ENCODE results near the gene LYZL1. TPM values are rescaled to one million over a fixed set of nuclear protein-coding genes. Genes with fewer than 3 reads are reported as not detected.

The LYZL1 gene
- total RNA-seq, 2 experiments from 2014 or later = not detected

GRCh38 chr10:29257106-29257783 is 31.6 kb upstream of the LYZL1 start:
- ATAC-seq (ENCODE audit: poor library complexity) (no peak), DNase-seq (no peak)
- Mint-ChIP-seq H3K9me3 (no peaks in the 10 kb centered on the region), H3K27me3 (peaks cover 35% of the 10 kb centered on the region), H3K27ac (no peak overlapping the region), H3K4me1 (ENCODE audit: low read depth) (no peaks in the 10 kb centered on the region), H3K4me3 (no peak overlapping the region), H3K36me3 (ENCODE audit: low read depth) (no peaks in the 10 kb centered on the region)
- H3K36me3 ChIP-seq (ENCODE audit: insufficient read depth, low read length) = no peaks in the 10 kb centered on the region
- no peak for TF ChIP-seq CTCF (IDR thresholded peaks at IDR 0.05)
- ChIA-PET CTCF (no interaction called here), POLR2A (no interaction called here)
- H3K9me3 ChIP-seq (ENCODE audit: control insufficient read depth in 1 of 2, insufficient read depth in 1 of 2, low read length in 2 of 2) = peaks cover 0 to 4% of the 10 kb centered on the region in 2 experiments
- H3K27ac ChIP-seq (ENCODE audit: low read depth in 1 of 2, low read length in 2 of 2) = no peak overlapping the region
- H3K4me1 ChIP-seq (ENCODE audit: insufficient read depth, low read length) = no peaks in the 10 kb centered on the region
- intact Hi-C loops (cut with DNase I, micrococcal nuclease) = no loop called here
- no peaks in the 10 kb centered on the region for H3K27me3 ChIP-seq (ENCODE audit: control insufficient read depth in 1 of 2, insufficient read depth in 2 of 2, low read length in 2 of 2)
- no peak overlapping the region for H3K4me3 ChIP-seq (ENCODE audit: low read length)

- Histone ChIP-seq H3K27ac (ENCODE audit: low read depth in 1 of 2, low read length in 2 of 2) (no peak overlapping the region), H3K9me3 (ENCODE audit: control insufficient read depth in 1 of 2, insufficient read depth in 1 of 2, low read length in 2 of 2) (peaks cover 0 to 4% of the 10 kb centered on the region in 2 experiments), H3K36me3 (ENCODE audit: insufficient read depth, low read length) (no peaks in the 10 kb centered on the region), H3K27me3 (ENCODE audit: control insufficient read depth in 1 of 2, insufficient read depth in 2 of 2, low read length in 2 of 2) (no peaks in the 10 kb centered on the region), H3K4me3 (ENCODE audit: low read length) (no peak overlapping the region), H3K4me1 (ENCODE audit: insufficient read depth, low read length) (no peaks in the 10 kb centered on the region)
- H3K9me3 Mint-ChIP-seq = no peaks in the 10 kb centered on the region
- no peak for TF ChIP-seq CTCF (IDR thresholded peaks at IDR 0.05)
- ATAC-seq (ENCODE audit: poor library complexity) (no peak), DNase-seq (no peak)
- ChIA-PET CTCF (no interaction called here), POLR2A (no interaction called here)
- H3K4me1 Mint-ChIP-seq (ENCODE audit: low read depth) = no peaks in the 10 kb centered on the region
- intact Hi-C loops (cut with DNase I, micrococcal nuclease) = no loop called here
- no peak overlapping the region for H3K4me3 Mint-ChIP-seq
- H3K27ac Mint-ChIP-seq = no peak overlapping the region
- peaks cover 35% of the 10 kb centered on the region for H3K27me3 Mint-ChIP-seq
- H3K36me3 Mint-ChIP-seq (ENCODE audit: low read depth) = no peaks in the 10 kb centered on the region
Measured at GRCh38 chr10:29257784-29258135, 31.1 kb upstream of the LYZL1 start.

GRCh38 chr10:29259498-29259897 is 29.4 kb upstream of the LYZL1 start:
- peaks cover 32% of the 10 kb centered on the region for H3K27me3 Mint-ChIP-seq
- H3K4me1 Mint-ChIP-seq (ENCODE audit: low read depth) = no peaks in the 10 kb centered on the region
- no peak overlapping the region for H3K4me3 Mint-ChIP-seq
- H3K27me3 ChIP-seq (ENCODE audit: control insufficient read depth in 1 of 2, insufficient read depth in 2 of 2, low read length in 2 of 2) = peaks cover 0 to 2% of the 10 kb centered on the region in 2 experiments
- H3K36me3 Mint-ChIP-seq (ENCODE audit: low read depth) = no peaks in the 10 kb centered on the region
- H3K27ac Mint-ChIP-seq = no peak overlapping the region
- no peaks in the 10 kb centered on the region for H3K36me3 ChIP-seq (ENCODE audit: insufficient read depth, low read length)
- peaks cover 0 to 4% of the 10 kb centered on the region in 2 experiments for H3K9me3 ChIP-seq (ENCODE audit: control insufficient read depth in 1 of 2, insufficient read depth in 1 of 2, low read length in 2 of 2)
- no peak overlapping the region for H3K27ac ChIP-seq (ENCODE audit: low read depth in 1 of 2, low read length in 2 of 2)
- ATAC-seq (ENCODE audit: poor library complexity) (no peak), DNase-seq (no peak)
- H3K4me3 ChIP-seq (ENCODE audit: low read length) = no peak overlapping the region
- ChIA-PET CTCF (no interaction called here), POLR2A (no interaction called here)
- intact Hi-C loops (cut with DNase I, micrococcal nuclease) = no loop called here
- no peaks in the 10 kb centered on the region for H3K9me3 Mint-ChIP-seq
- no peaks in the 10 kb centered on the region for H3K4me1 ChIP-seq (ENCODE audit: insufficient read depth, low read length)
- TF ChIP-seq CTCF (IDR thresholded peaks at IDR 0.05) = no peak

Data from CD4-positive, alpha-beta T cell (primary cell).